ENCODE results near the gene PTPRG.

PTPRG gene

GRCh38 chr3:61829722-61830350 is 268.5 kb downstream of the PTPRG start:
- no peak for DNase-seq (ENCODE audit: low read depth)

- DNase-seq (ENCODE audit: low read depth): no peak
Observed at GRCh38 chr3:61831973-61832372, 270.6 kb downstream of the PTPRG start.

GRCh38 chr3:61832375-61833229 is 271.2 kb downstream of the PTPRG start:
- DNase-seq (ENCODE audit: low read depth): no peak

- no peak for DNase-seq (ENCODE audit: low read depth)
Observed at GRCh38 chr3:61839256-61839655, 277.9 kb downstream of the PTPRG start.

- no peak for DNase-seq (ENCODE audit: low read depth)
Observed at GRCh38 chr3:61841111-61841845, 279.9 kb downstream of the PTPRG start.

- no peak for DNase-seq (ENCODE audit: low read depth)
Observed at GRCh38 chr3:61841988-61842387, 280.6 kb downstream of the PTPRG start.

- DNase-seq (ENCODE audit: low read depth): no peak
Observed at GRCh38 chr3:61844346-61844745, 283.0 kb downstream of the PTPRG start.

- no peak for DNase-seq (ENCODE audit: low read depth)
Observed at GRCh38 chr3:61846488-61846887, 285.1 kb downstream of the PTPRG start.

GRCh38 chr3:61847784-61848462 is 286.6 kb downstream of the PTPRG start:
- DNase-seq (ENCODE audit: low read depth): no peak

- no peak for DNase-seq (ENCODE audit: low read depth)
Observed at GRCh38 chr3:61848885-61849284, 287.5 kb downstream of the PTPRG start.

- DNase-seq (ENCODE audit: low read depth): no peak
Observed at GRCh38 chr3:61853912-61854311, 292.5 kb downstream of the PTPRG start.

GRCh38 chr3:61855211-61855610 is 293.8 kb downstream of the PTPRG start:
- DNase-seq (ENCODE audit: low read depth): no peak

GRCh38 chr3:61857297-61857696 is 295.9 kb downstream of the PTPRG start:
- DNase-seq (ENCODE audit: low read depth): no peak

- no peak for DNase-seq (ENCODE audit: low read depth)
Observed at GRCh38 chr3:61858054-61858453, 296.7 kb downstream of the PTPRG start.

GRCh38 chr3:61861410-61861809 is 300.0 kb downstream of the PTPRG start:
- DNase-seq (ENCODE audit: low read depth): no peak

- DNase-seq (ENCODE audit: low read depth): no peak
Observed at GRCh38 chr3:61862614-61863289, 301.4 kb downstream of the PTPRG start.

- no peak for DNase-seq (ENCODE audit: low read depth)
Observed at GRCh38 chr3:61863579-61863978, 302.2 kb downstream of the PTPRG start.

- DNase-seq (ENCODE audit: low read depth): no peak
Observed at GRCh38 chr3:61864886-61865285, 303.5 kb downstream of the PTPRG start.

- DNase-seq (ENCODE audit: low read depth): no peak
Observed at GRCh38 chr3:61865466-61866152, 304.2 kb downstream of the PTPRG start.

- DNase-seq (ENCODE audit: low read depth): no peak
Observed at GRCh38 chr3:61866153-61866542, 304.8 kb downstream of the PTPRG start.

- no peak for DNase-seq (ENCODE audit: low read depth)
Observed at GRCh38 chr3:61866961-61867461, 305.6 kb downstream of the PTPRG start.

Measured in stimulated activated CD8-positive, alpha-beta memory T cell treated with anti-CD3 and anti-CD28 coated beads, Interleukin-7, amount 100 ng/mL, for 24 hours (primary cell).